CD14-positive monocyte (primary cell): ENCODE data around the gene AGBL1. TPM values are rescaled to one million over a fixed set of nuclear protein-coding genes. Genes with fewer than 3 reads are reported as not detected.

ENCODE experiments used
- DNase-seq, 3 donors: peaks; one replicate each; pipeline ENCODE4 v3.0.0-alpha.2; 2011 to 2022
- H2AFZ ChIP-seq: 2 replicates; pipeline ENCODE4 v1.6.0; 2012; ENCODE audit warnings: mild to moderate bottlenecking, low read depth, low read length, inconsistent platforms; ENCODE audit not compliant: insufficient read depth, poor library complexity, severe bottlenecking
- H3K27ac ChIP-seq, 2 donors: 1 replicate in 1 of 2; 2 replicates in 1 of 2; pipeline ENCODE4 v1.5.1; 2012 to 2013; ENCODE audit warnings: low read length in 2 of 2, control low read depth in 1 of 2, inconsistent platforms in 1 of 2, low read depth in 1 of 2, mild to moderate bottlenecking in 1 of 2
- H3K27me3 ChIP-seq, 2 donors: one replicate each; pipeline versions ENCODE4 v1.6.0 to v1.6.1; 2011 to 2013; ENCODE audit warnings: low read length in 2 of 2; ENCODE audit not compliant: control insufficient read depth in 2 of 2, insufficient read depth in 2 of 2
- H3K36me3 ChIP-seq, 2 donors: replicated peaks in 1 of 2; 1 replicate in 1 of 2; 2 replicates in 1 of 2; pipeline versions ENCODE4 v1.5.1 to v1.6.1; 2012 to 2013; ENCODE audit warnings: low read length in 2 of 2, control low read depth in 1 of 2, inconsistent platforms in 1 of 2, mild to moderate bottlenecking in 1 of 2; ENCODE audit not compliant: insufficient read depth in 2 of 2, control insufficient read depth in 1 of 2
- H3K4me1 ChIP-seq, 2 donors: 1 replicate in 1 of 2; 2 replicates in 1 of 2; pipeline versions ENCODE4 v1.5.1 to v1.6.1; 2012 to 2013; ENCODE audit warnings: low read length in 2 of 2, control low read depth in 1 of 2, inconsistent platforms in 1 of 2, mild to moderate bottlenecking in 1 of 2, moderate library complexity in 1 of 2; ENCODE audit not compliant: insufficient read depth in 2 of 2, control insufficient read depth in 1 of 2
- H3K4me2 ChIP-seq: replicated peaks from 2 replicates; pipeline ENCODE3; 2012; ENCODE audit warnings: low read length, moderate library complexity, mild to moderate bottlenecking; ENCODE audit not compliant: poor library complexity, severe bottlenecking; ENCODE audit errors: extremely low read depth
- H3K4me3 ChIP-seq, 3 experiments: fragments of 200-600 bp in 1 of 3; sonication (generic) in 1 of 3; replicated peaks in 1 of 3; 1 replicate in 2 of 3; 2 replicates in 1 of 3; pipeline ENCODE4 v1.5.1; 2011 to 2013; ENCODE audit warnings: low read length in 3 of 3, mild to moderate bottlenecking in 3 of 3, control low read depth in 2 of 3, low read depth in 2 of 3, inconsistent platforms in 1 of 3, moderate library complexity in 1 of 3
- H3K79me2 ChIP-seq: 2 replicates; pipeline ENCODE4 v1.6.0; 2012; ENCODE audit warnings: mild to moderate bottlenecking, control low read depth, inconsistent platforms, low read length, moderate library complexity; ENCODE audit not compliant: insufficient read depth
- H3K9ac ChIP-seq: 2 replicates; pipeline ENCODE4 v1.6.0; 2017; ENCODE audit warnings: low read length, mild to moderate bottlenecking; ENCODE audit not compliant: insufficient read depth, poor library complexity, severe bottlenecking
- H3K9me3 ChIP-seq, 2 donors: replicated peaks in 1 of 2; 1 replicate in 1 of 2; 2 replicates in 1 of 2; pipeline versions ENCODE4 v1.5.1 to v1.6.1; 2012 to 2013; ENCODE audit warnings: low read length in 2 of 2, control low read depth in 1 of 2; ENCODE audit not compliant: control insufficient read depth in 1 of 2, insufficient read depth in 1 of 2
- H4K20me1 ChIP-seq: 2 replicates; pipeline ENCODE4 v1.6.0; 2012; ENCODE audit warnings: mild to moderate bottlenecking, low read length, control low read depth, moderate library complexity; ENCODE audit not compliant: insufficient read depth
- H3K27ac Mint-ChIP-seq, 7 donors: one replicate each; pipeline ENCODE4 v1.8.0; 2020; ENCODE audit warnings: mild to moderate bottlenecking in 7 of 7, mixed read lengths in 7 of 7, moderate library complexity in 6 of 7, inconsistent platforms in 2 of 7
- H3K27me3 Mint-ChIP-seq, 3 donors: one replicate each; pipeline ENCODE4 v1.8.0; 2021 to 2022; ENCODE audit warnings: low read depth in 3 of 3, mild to moderate bottlenecking in 3 of 3, mixed read lengths in 3 of 3, moderate library complexity in 3 of 3, inconsistent platforms in 1 of 3
- H3K36me3 Mint-ChIP-seq, 2 donors: one replicate each; pipeline ENCODE4 v1.8.0; 2020; ENCODE audit warnings: mixed read lengths in 2 of 2, inconsistent platforms in 1 of 2, mild to moderate bottlenecking in 1 of 2
- H3K4me1 Mint-ChIP-seq: one replicate; pipeline ENCODE4 v1.8.0; 2020; ENCODE audit warnings: mild to moderate bottlenecking, mixed read lengths
- H3K4me3 Mint-ChIP-seq, 2 donors: one replicate each; pipeline ENCODE4 v1.8.0; 2020; ENCODE audit warnings: mild to moderate bottlenecking in 2 of 2, mixed read lengths in 2 of 2, moderate library complexity in 1 of 2
- H3K9me3 Mint-ChIP-seq, 7 donors: one replicate each; pipeline ENCODE4 v1.8.0; 2020 to 2022; ENCODE audit warnings: mixed read lengths in 7 of 7, mild to moderate bottlenecking in 6 of 7, moderate library complexity in 6 of 7, inconsistent platforms in 2 of 7
- CTCF ChIP-seq: fragments of 200-600 bp; IDR thresholded peaks from one replicate; pipeline ENCODE4 v1.8.0; 2022; ENCODE audit warnings: antibody characterized with exemption, mild to moderate bottlenecking
- WGBS: methylation state at CpG from one replicate; pipeline ENCODE4 v1.1.5; 2013; ENCODE audit warnings: missing lambda C conversion rate; ENCODE audit not compliant: insufficient coverage; 5-methylcytosine and 5-hydroxymethylcytosine counted together
- intact Hi-C, 2 donors: fragments of 100-400 bp; cut with micrococcal nuclease; formaldehyde crosslinking; loops; one replicate each; pipeline versions ENCODE4 v1.15.0 to v1.15.1; 2023
- polyA plus RNA-seq, 3 donors: library from polyadenylated mRNA; depleted of rRNA in 1 of 3; unstranded in 2 of 3; stranded (reverse) in 1 of 3; fragments of 300-500 nt in 2 of 3; fragments of >200 nt in 1 of 3; fragmentation: Illumina TruSeq in 2 of 3; gene quantifications; 1 replicate in 2 of 3; 2 replicates in 1 of 3; pipeline ENCODE4 v1.2.3, GENCODE V29; 2012 to 2021

AGBL1 gene
- polyA plus RNA-seq, 3 donors, result not detected

GRCh38 chr15:86322629-86323028 lies 243.0 kb downstream of the AGBL1 start:
- H3K4me3 ChIP-seq, result no peak overlapping the region
- H3K9me3 ChIP-seq, result peaks cover 0 to 1% of the 10 kb centered on the region in 2 donors
- H3K27me3 ChIP-seq, result no peaks in the 10 kb centered on the region
- no peak overlapping the region for H2AFZ ChIP-seq
- no peaks in the 10 kb centered on the region for H3K79me2 ChIP-seq
- no peaks in the 10 kb centered on the region for H4K20me1 ChIP-seq
- TF ChIP-seq CTCF, result no peak
- Mint-ChIP-seq H3K36me3 (no peaks in the 10 kb centered on the region), H3K27ac (no peak overlapping the region), H3K9me3 (peaks cover 0 to 8% (median 2%) of the 10 kb centered on the region in 7 donors), H3K4me1 (no peaks in the 10 kb centered on the region), H3K27me3 (no peaks in the 10 kb centered on the region), H3K4me3 (no peak overlapping the region)
- H3K4me1 ChIP-seq, result no peaks in the 10 kb centered on the region
- no peak for DNase-seq
- no peaks in the 10 kb centered on the region for H3K36me3 ChIP-seq
- no peak overlapping the region for H3K27ac ChIP-seq
- WGBS, result no CpG with 5 or more reads among the region's 1 CpG
- H3K9ac ChIP-seq, result no peak overlapping the region
- H3K4me2 ChIP-seq, result no peak overlapping the region
- intact Hi-C loops, result no loop called here

- Histone ChIP-seq H3K9me3 (peaks cover 17 to 30% of the 10 kb centered on the region in 2 donors), H3K4me2 (no peak overlapping the region), H3K4me3 (no peak overlapping the region), H4K20me1 (no peaks in the 10 kb centered on the region), H3K9ac (no peak overlapping the region), H2AFZ (no peak overlapping the region), H3K27me3 (no peaks in the 10 kb centered on the region), H3K36me3 (no peaks in the 10 kb centered on the region), H3K4me1 (no peaks in the 10 kb centered on the region), H3K79me2 (no peaks in the 10 kb centered on the region), H3K27ac (no peak overlapping the region)
- intact Hi-C loops, result no loop called here
- Mint-ChIP-seq H3K9me3 (peaks cover 5 to 25% (median 10%) of the 10 kb centered on the region in 7 donors), H3K4me1 (no peaks in the 10 kb centered on the region), H3K27ac (no peak overlapping the region), H3K27me3 (no peaks in the 10 kb centered on the region), H3K4me3 (no peak overlapping the region), H3K36me3 (no peaks in the 10 kb centered on the region)
- DNase-seq, result no peak
- no peak for TF ChIP-seq CTCF
- WGBS, result no CpG with 5 or more reads among the region's 2 CpGs
Measured at GRCh38 chr15:86327230-86327865, 247.7 kb downstream of the AGBL1 start.
